Measurements from ENCODE around the gene HDAC4. TPM values are rescaled to one million over a fixed set of nuclear protein-coding genes. Genes with fewer than 3 reads are reported as not detected.

HDAC4 gene
- total and polyA plus RNA-seq, 2 of the 8 experiments (the other 6 are each of a cell fraction or from before 2014, with no cell fraction given), result 15.4 to 31.5 TPM

GRCh38 chr2:239429473-239430350, 28.9 kb upstream of the HDAC4 start:
- H4K20me1 ChIP-seq (replicated peaks in 1 of 2; ENCODE audit: control insufficient read depth in 1 of 2, insufficient read depth in 2 of 2, low read length in 2 of 2), result no peaks in the 10 kb centered on the region
- no peaks in the 10 kb centered on the region for H3K23me2 ChIP-seq (ENCODE audit: low read depth, low read length)
- no peak for DNase-seq (ENCODE audit: low read depth in 1 of 2, low spot score in 2 of 2)
- CTCF ChIA-PET (ENCODE audit: partially characterized antibody), result no interaction called here
- no peak overlapping the region for H2BK120ac ChIP-seq (replicated peaks; ENCODE audit: low read depth, low read length)
- H3K23ac ChIP-seq (ENCODE audit: insufficient read length), result no peak overlapping the region
- H2AK5ac ChIP-seq (ENCODE audit: low read depth, low read length), result no peak overlapping the region
- H2BK5ac ChIP-seq (ENCODE audit: low read depth, low read length), result no peak overlapping the region
- POLR2A ChIA-PET (ENCODE audit: partially characterized antibody), result no interaction called here
- WGBS, 2 experiments (ENCODE audit: extremely low coverage in 1 of 2, insufficient coverage in 1 of 2, insufficient read length in 1 of 2, insufficient replicate concordance in 2 of 2, low coverage in 1 of 2, low lambda C conversion rate in 2 of 2, missing lambda C conversion rate in 1 of 2), result 94% methylated on average over 12 of the region's 12 CpGs; no CpG with 5 or more reads in 1 of the 2 experiments
- H3K4ac ChIP-seq (replicated peaks; ENCODE audit: insufficient read length, low read depth, low read length), result no peak overlapping the region
- H2BK12ac ChIP-seq (ENCODE audit: low read depth, low read length), result no peak overlapping the region
- no peak overlapping the region for H2BK20ac ChIP-seq (ENCODE audit: low read length)
- no peaks in the 10 kb centered on the region for H3K36me3 ChIP-seq (ENCODE audit: control insufficient read depth in 2 of 4, insufficient read depth in 4 of 4, low read length in 3 of 4)
- H2AFZ ChIP-seq (ENCODE audit: low read length), result no peak overlapping the region
- no peak for FAIRE-seq
- no peaks in the 10 kb centered on the region for H3K79me1 ChIP-seq (ENCODE audit: low read depth, low read length)
- no peaks in the 10 kb centered on the region for H3K79me2 ChIP-seq (ENCODE audit: control insufficient read depth in 1 of 2, insufficient read depth in 2 of 2, low read length in 2 of 2)
- no peak overlapping the region for H2BK15ac ChIP-seq (ENCODE audit: low read length)
- no peak overlapping the region for H4K91ac ChIP-seq (replicated peaks; ENCODE audit: insufficient read length, low read length)
- no peak overlapping the region for H3K4me3 ChIP-seq (ENCODE audit: extremely low read depth in 1 of 4, insufficient read depth in 2 of 4, low read depth in 3 of 4, low read length in 4 of 4)
- no peaks in the 10 kb centered on the region; a peak in 1 of 7 replicates for H3K27me3 ChIP-seq (replicated peaks in 1 of 4; ENCODE audit: control insufficient read depth in 3 of 4, extremely low read depth in 1 of 4, insufficient read depth in 3 of 4, low read length in 3 of 4)
- H3K9me3 ChIP-seq (ENCODE audit: insufficient read depth in 2 of 2, low read depth in 1 of 2, low read length in 1 of 2), result 0 out of 4 replicates have a peak, but pooled peaks cover 0 to 3% of the 10 kb centered on the region in 2 experiments
- H3K14ac ChIP-seq (ENCODE audit: insufficient read length), result no peak overlapping the region
- H4K8ac ChIP-seq (ENCODE audit: extremely low read depth, insufficient read depth, low read length), result no peak overlapping the region
- TF ChIP-seq MAX (IDR thresholded peaks at IDR 0.05) (no peak), RBBP5 (IDR thresholded peaks at IDR 0.05; ENCODE audit: borderline replicate concordance, low read depth, low read length) (no peak), SRF (IDR thresholded peaks at IDR 0.05; ENCODE audit: low read depth, low read length) (no peak), TBP (IDR thresholded peaks at IDR 0.05; ENCODE audit: low read depth, low read length) (no peak), BACH1 (IDR thresholded peaks at IDR 0.05; ENCODE audit: low read length) (no peak), GTF2F1 (IDR thresholded peaks at IDR 0.05; ENCODE audit: borderline replicate concordance, low read depth, low read length) (no peak), CTCF (IDR thresholded peaks at IDR 0.05; ENCODE audit: control extremely low read depth in 1 of 3, insufficient read depth in 1 of 3, low read depth in 1 of 3, low read length in 3 of 3) (no peak), TAF1 (IDR thresholded peaks at IDR 0.05; ENCODE audit: low read depth, low read length) (no peak)
- H3K27ac ChIP-seq (ENCODE audit: low read depth, low read length), result no peak overlapping the region
- H3K4me1 ChIP-seq (replicated peaks in 1 of 4; ENCODE audit: control insufficient read depth in 3 of 4, insufficient read depth in 4 of 4, low read length in 3 of 4), result no peaks in the 10 kb centered on the region
- no peak overlapping the region for H3K18ac ChIP-seq (ENCODE audit: extremely low read depth, low read length)
- H3K56ac ChIP-seq (replicated peaks; ENCODE audit: insufficient read length, low read depth, low read length), result no peak overlapping the region
- H3K4me2 ChIP-seq (ENCODE audit: insufficient read depth in 1 of 2, low read depth in 2 of 2, low read length in 2 of 2), result no peak overlapping the region
- H3K9ac ChIP-seq (replicated peaks in 1 of 4; ENCODE audit: extremely low read depth in 1 of 4, low read depth in 3 of 4, low read length in 3 of 4), result no peak overlapping the region
- H4K5ac ChIP-seq (ENCODE audit: insufficient read length, low read depth, low read length), result no peak overlapping the region

Measured in H1 (cell line).